GM23338 (cell line): Measurements from ENCODE around the gene DAGLB.

ENCODE experiments used
- CTCF ChIP-seq, 2 experiments: fragments of 200-600 bp in 1 of 2; sonication (generic) in 1 of 2; conservative IDR thresholded peaks; 2 replicates each; pipeline versions ENCODE4 v1.5.1 to v1.6.1; 2016 to 2017; ENCODE audit warnings: antibody characterized with exemption in 2 of 2, low read depth in 2 of 2, mild to moderate bottlenecking in 2 of 2, moderate library complexity in 1 of 2
- EZH2 ChIP-seq: fragments of 200-600 bp; sonication (generic); IDR thresholded peaks from one replicate; pipeline ENCODE4 v1.8.0; 2017; ENCODE audit warnings: antibody characterized with exemption, mild to moderate bottlenecking, low read depth; ENCODE audit not compliant: unreplicated experiment
- EZH2phosphoT487 ChIP-seq: fragments of 200-600 bp; sonication (generic); IDR thresholded peaks from one replicate; pipeline ENCODE4 v1.8.1; 2018; ENCODE audit warnings: antibody characterized with exemption; ENCODE audit not compliant: unreplicated experiment
- POLR2AphosphoS5 ChIP-seq: IDR thresholded peaks from 2 replicates; pipeline ENCODE4 v1.6.1; 2016; ENCODE audit warnings: antibody characterized with exemption, low read depth
- ZNF114 ChIP-seq: fragments of 250-450 bp; sonication (Bioruptor Pico); IDR thresholded peaks from 2 replicates; pipeline ENCODE4 v1.5.0; 2020; ENCODE audit warnings: mild to moderate bottlenecking, moderate library complexity

- TF ChIP-seq POLR2AphosphoS5 = no peak
- no peak for TF ChIP-seq CTCF (conservative IDR thresholded peaks at IDR 0.05; ENCODE audit: low read depth in 2 of 2)
- no peak for TF ChIP-seq EZH2phosphoT487
- TF ChIP-seq EZH2 = no peak
- no peak for TF ChIP-seq ZNF114 (CRISPR knock-in tag)
These were observed 34.1 kb downstream of the DAGLB start for GRCh38 chr7:6413637-6414036.
